PC-9 (cell line): ENCODE data around the gene IMMP1L.

Source experiments
- EZH2 ChIP-seq: fragments of 200-600 bp; sonication (generic); IDR thresholded peaks from 2 replicates; pipeline ENCODE4 v1.8.0; 2017; ENCODE audit warnings: antibody characterized with exemption, low read depth
- TF ChIP-seq, protein P1 (sequence below): fragments of 200-600 bp; sonication (generic); conservative IDR thresholded peaks from 2 replicates; pipeline ENCODE4 v1.6.1; 2017; ENCODE audit warnings: mixed run types, antibody characterized with exemption, mild to moderate bottlenecking, moderate library complexity

- TF ChIP-seq, protein P1, sequence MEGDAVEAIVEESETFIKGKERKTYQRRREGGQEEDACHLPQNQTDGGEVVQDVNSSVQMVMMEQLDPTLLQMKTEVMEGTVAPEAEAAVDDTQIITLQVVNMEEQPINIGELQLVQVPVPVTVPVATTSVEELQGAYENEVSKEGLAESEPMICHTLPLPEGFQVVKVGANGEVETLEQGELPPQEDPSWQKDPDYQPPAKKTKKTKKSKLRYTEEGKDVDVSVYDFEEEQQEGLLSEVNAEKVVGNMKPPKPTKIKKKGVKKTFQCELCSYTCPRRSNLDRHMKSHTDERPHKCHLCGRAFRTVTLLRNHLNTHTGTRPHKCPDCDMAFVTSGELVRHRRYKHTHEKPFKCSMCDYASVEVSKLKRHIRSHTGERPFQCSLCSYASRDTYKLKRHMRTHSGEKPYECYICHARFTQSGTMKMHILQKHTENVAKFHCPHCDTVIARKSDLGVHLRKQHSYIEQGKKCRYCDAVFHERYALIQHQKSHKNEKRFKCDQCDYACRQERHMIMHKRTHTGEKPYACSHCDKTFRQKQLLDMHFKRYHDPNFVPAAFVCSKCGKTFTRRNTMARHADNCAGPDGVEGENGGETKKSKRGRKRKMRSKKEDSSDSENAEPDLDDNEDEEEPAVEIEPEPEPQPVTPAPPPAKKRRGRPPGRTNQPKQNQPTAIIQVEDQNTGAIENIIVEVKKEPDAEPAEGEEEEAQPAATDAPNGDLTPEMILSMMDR, result no peak
- no peak for TF ChIP-seq EZH2
These were observed 90.3 kb downstream of the IMMP1L start for GRCh38 chr11:31419138-31419537.
